Left ventricle myocardium inferior (tissue), 1 donor: Measurements from ENCODE around the gene MRPS10. TPM values are rescaled to one million over a fixed set of nuclear protein-coding genes. Genes with fewer than 3 reads are reported as not detected.

Source experiments
- DNase-seq: peaks from one replicate; pipeline ENCODE4 v3.0.0-alpha.2; 2020
- H3K27ac ChIP-seq: fragments of 200-600 bp; replicated peaks from 2 replicates; pipeline ENCODE4 v1.8.0; 2021
- H3K27me3 ChIP-seq: fragments of 200-600 bp; 2 replicates; pipeline ENCODE4 v1.8.0; 2021; ENCODE audit warnings: low read depth
- H3K36me3 ChIP-seq: fragments of 200-600 bp; 2 replicates; pipeline ENCODE4 v1.8.0; 2021
- H3K4me1 ChIP-seq: fragments of 200-600 bp; 2 replicates; pipeline ENCODE4 v1.8.0; 2021
- H3K4me3 ChIP-seq: fragments of 200-600 bp; 2 replicates; pipeline ENCODE4 v1.8.0; 2021; ENCODE audit warnings: mild to moderate bottlenecking, moderate library complexity
- H3K9me3 ChIP-seq: fragments of 200-600 bp; replicated peaks from 2 replicates; pipeline ENCODE4 v1.8.0; 2021
- intact Hi-C: fragments of 100-400 bp; cut with micrococcal nuclease; formaldehyde crosslinking; loops from one replicate; pipeline ENCODE4 v1.11.0; 2022
- total RNA-seq: library from RNA; stranded (reverse); fragmentation: NEBNext Ultra II Directional; extraction: Animal tissue kit (Norgen Biotek cat#: 25700); gene quantifications from one replicate; pipeline ENCODE4 v1.2.1, GENCODE V29; 2021
- TF ChIP-seq, protein P1 (sequence below): fragments of 200-600 bp; IDR thresholded peaks from 2 replicates; pipeline ENCODE4 v1.8.0; 2021; ENCODE audit warnings: antibody characterized with exemption, mild to moderate bottlenecking, borderline replicate concordance
- donor health status: DM: no; HTN: yes; CAD: no; lungs with severe emphysema.

The MRPS10 gene
- total RNA-seq, 1 donor from 2014 or later: 64.3 TPM

DNA sequence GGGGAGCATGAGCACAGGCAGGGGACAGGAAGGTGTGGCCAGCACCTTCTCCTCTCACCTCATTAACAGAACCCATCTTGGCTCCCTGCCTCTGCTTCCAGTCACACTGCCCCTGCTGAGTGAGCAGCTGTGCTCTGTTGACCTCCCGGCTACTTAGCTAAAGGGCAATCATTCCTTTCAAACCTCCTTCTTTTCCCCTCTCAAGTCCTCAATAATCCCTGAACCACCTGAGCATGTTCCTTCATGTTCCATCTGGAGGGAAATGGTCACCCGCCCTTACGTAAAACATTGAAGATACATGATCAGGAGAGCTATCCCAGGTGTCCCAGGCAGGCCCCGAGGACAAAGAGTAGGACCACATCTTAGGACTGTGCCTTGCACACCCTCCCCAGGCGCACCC lies 21.7 kb upstream of the MRPS10 start:
- Histone ChIP-seq H3K4me3 (no peak overlapping the region), H3K36me3 (peaks cover 23% of the 10 kb centered on the region), H3K27me3 (no peaks in the 10 kb centered on the region), H3K4me1 (peaks cover 10% of the 10 kb centered on the region), H3K9me3 (no peaks in the 10 kb centered on the region), H3K27ac (no peak overlapping the region)
- TF ChIP-seq, protein P1, sequence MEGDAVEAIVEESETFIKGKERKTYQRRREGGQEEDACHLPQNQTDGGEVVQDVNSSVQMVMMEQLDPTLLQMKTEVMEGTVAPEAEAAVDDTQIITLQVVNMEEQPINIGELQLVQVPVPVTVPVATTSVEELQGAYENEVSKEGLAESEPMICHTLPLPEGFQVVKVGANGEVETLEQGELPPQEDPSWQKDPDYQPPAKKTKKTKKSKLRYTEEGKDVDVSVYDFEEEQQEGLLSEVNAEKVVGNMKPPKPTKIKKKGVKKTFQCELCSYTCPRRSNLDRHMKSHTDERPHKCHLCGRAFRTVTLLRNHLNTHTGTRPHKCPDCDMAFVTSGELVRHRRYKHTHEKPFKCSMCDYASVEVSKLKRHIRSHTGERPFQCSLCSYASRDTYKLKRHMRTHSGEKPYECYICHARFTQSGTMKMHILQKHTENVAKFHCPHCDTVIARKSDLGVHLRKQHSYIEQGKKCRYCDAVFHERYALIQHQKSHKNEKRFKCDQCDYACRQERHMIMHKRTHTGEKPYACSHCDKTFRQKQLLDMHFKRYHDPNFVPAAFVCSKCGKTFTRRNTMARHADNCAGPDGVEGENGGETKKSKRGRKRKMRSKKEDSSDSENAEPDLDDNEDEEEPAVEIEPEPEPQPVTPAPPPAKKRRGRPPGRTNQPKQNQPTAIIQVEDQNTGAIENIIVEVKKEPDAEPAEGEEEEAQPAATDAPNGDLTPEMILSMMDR: no peak
- intact Hi-C loops: no loop called here
- DNase-seq: no peak

DNA sequence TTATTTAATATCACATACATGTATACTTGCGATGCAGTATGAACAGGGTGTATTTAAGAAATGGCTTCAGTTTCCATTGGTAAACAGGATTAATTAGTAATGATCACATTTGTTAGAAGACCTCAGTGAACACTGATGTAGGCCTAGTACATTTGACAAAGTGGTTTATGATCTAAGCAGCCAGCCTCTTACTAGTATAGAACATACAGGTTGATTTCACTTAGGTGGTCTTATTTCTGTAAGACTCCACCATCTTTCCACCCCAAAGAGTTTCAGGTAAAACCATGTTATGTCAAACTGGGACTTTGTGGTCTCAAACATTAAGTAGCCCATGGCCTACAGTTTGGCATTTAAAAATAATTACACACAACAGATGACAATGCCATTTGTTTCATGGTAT lies 20.2 kb upstream of the MRPS10 start:
- TF ChIP-seq, protein P1: no peak
- Histone ChIP-seq H3K27ac (no peak overlapping the region), H3K9me3 (no peaks in the 10 kb centered on the region), H3K36me3 (peaks cover 21% of the 10 kb centered on the region), H3K4me3 (no peak overlapping the region), H3K4me1 (peaks cover 10% of the 10 kb centered on the region), H3K27me3 (no peaks in the 10 kb centered on the region)
- DNase-seq: no peak
- intact Hi-C loops: no loop called here

DNA sequence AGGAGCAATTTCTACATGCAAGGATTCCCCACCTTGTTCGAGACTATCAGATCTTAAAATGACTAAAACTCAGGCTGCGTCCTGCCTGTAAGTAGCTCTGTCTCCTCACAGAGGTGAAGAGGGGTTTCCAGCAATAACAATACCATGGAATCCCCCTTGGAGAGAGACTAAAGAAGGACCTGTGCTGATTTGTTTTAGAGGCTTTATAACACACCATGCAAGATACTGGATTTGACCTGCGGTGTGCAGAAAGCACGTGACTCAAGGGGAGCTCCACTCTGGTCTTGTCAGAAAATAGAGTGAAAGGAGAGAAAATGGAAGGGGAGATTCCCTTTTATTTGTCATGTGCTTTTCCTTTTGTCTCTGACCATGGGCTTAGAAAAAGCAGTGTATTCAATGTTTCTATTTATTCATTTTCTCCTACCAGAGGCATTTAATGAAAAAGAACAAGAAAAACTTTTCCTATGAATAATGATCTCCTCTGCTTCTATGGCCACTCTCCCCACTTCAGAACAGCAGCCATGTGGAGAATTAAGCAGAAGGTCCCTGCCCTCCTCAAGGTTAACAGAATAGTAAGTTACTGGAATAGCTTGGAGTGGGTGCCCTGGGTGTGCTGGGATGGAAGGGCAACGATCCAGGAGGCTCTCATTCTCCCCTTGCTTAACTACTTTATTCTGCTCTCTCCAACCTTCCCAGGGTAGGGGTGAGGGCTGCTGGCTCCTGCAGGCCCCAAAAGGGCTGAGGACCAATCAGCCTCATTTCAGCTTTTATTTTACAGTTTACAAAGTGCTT lies 19.2 kb upstream of the MRPS10 start:
- intact Hi-C loops: no loop called here
- H3K36me3 ChIP-seq: peaks cover 18% of the 10 kb centered on the region
- peaks cover 10% of the 10 kb centered on the region for H3K4me1 ChIP-seq
- no peak for DNase-seq
- peak overlapping the region; percentile 6 for H3K27ac ChIP-seq
- H3K4me3 ChIP-seq: no peak overlapping the region
- TF ChIP-seq, protein P1: no peak
- H3K9me3 ChIP-seq: no peaks in the 10 kb centered on the region
- H3K27me3 ChIP-seq: no peaks in the 10 kb centered on the region

DNA sequence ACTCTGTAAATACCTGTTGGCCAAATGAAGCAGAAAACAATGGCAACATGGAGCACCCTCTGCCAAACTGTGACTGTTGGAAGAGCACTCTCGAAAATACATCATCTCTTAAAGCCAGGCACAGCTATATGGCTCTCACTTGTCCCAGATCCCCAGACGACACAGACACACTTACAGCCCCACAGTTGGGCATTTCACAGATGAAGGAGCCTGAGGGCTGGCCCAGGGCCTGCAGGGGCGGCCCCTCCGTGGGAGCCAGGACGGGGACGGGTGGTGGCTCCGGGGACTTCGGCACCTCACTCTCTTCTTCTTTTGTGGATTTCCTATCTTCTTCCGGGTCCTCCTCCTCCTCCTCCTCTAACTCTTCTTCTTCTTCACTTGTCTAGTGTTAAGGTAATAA lies 18.4 kb upstream of the MRPS10 start:
- TF ChIP-seq, protein P1: no peak
- intact Hi-C loops: no loop called here
- Histone ChIP-seq H3K27me3 (no peaks in the 10 kb centered on the region), H3K4me3 (no peak overlapping the region), H3K9me3 (no peaks in the 10 kb centered on the region), H3K27ac (no peak overlapping the region), H3K4me1 (peaks cover 10% of the 10 kb centered on the region), H3K36me3 (peaks cover 17% of the 10 kb centered on the region)
- DNase-seq: no peak

DNA sequence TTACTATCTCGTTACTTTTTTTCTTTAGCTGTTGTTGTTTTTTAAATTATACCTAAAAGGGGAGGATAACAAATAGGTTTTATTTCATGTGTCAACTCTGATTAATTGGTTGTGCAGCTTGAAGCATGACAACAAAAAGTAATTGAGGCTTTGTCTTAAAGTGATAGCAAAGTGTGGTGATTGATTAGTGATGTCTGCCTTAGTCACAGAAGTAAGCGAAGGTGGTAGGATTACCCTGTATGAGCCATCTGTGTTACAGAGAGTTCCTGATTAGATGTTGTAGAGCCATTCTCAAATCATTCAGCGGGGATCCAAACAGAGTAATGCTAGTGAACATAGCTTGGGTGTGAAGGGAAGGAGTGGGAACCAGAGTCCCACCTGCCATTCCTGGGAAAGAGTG lies 14.4 kb upstream of the MRPS10 start:
- DNase-seq: no peak
- TF ChIP-seq, protein P1: no peak
- Histone ChIP-seq H3K36me3 (peaks cover 10% of the 10 kb centered on the region), H3K9me3 (no peaks in the 10 kb centered on the region), H3K4me3 (no peak overlapping the region), H3K27me3 (no peaks in the 10 kb centered on the region), H3K27ac (no peak overlapping the region), H3K4me1 (peaks cover 5% of the 10 kb centered on the region)
- intact Hi-C loops: no loop called here
